Hepatocyte (in vitro differentiated cells): Measurements from ENCODE around the gene ACR. TPM values are rescaled to one million over a fixed set of nuclear protein-coding genes. Genes with fewer than 3 reads are reported as not detected.
A peak's percentile ranks its signal among the peaks of the same experiment; 100 is the strongest.

ENCODE experiments used
- DNase-seq: peaks from one replicate; pipeline ENCODE4 v3.0.0-alpha.2; 2016; ENCODE audit warnings: low spot score
- H2AFZ ChIP-seq: fragments of 200-600 bp; sonication (generic); 2 replicates; pipeline ENCODE4 v1.6.0; 2016; ENCODE audit warnings: antibody characterized with exemption, mild to moderate bottlenecking
- H3K27ac ChIP-seq: fragments of 200-600 bp; sonication (generic); 2 replicates; pipeline ENCODE4 v1.5.1; 2016; ENCODE audit warnings: mild to moderate bottlenecking
- H3K27me3 ChIP-seq: fragments of 200-600 bp; sonication (generic); 2 replicates; pipeline ENCODE4 v1.6.1; 2016
- H3K36me3 ChIP-seq: fragments of 200-600 bp; sonication (generic); replicated peaks from 2 replicates; pipeline ENCODE4 v1.5.1; 2016; ENCODE audit warnings: low read depth; ENCODE audit not compliant: insufficient read depth
- H3K4me1 ChIP-seq: fragments of 200-600 bp; sonication (generic); 2 replicates; pipeline ENCODE4 v1.5.1; 2016; ENCODE audit warnings: mild to moderate bottlenecking, moderate library complexity; ENCODE audit not compliant: insufficient read depth
- H3K4me2 ChIP-seq: fragments of 200-600 bp; sonication (generic); 2 replicates; pipeline ENCODE4 v1.6.0; 2016
- H3K4me3 ChIP-seq: fragments of 200-600 bp; sonication (generic); 2 replicates; pipeline ENCODE4 v1.5.1; 2016; ENCODE audit warnings: mild to moderate bottlenecking
- H3K79me2 ChIP-seq: fragments of 200-600 bp; sonication (generic); 2 replicates; pipeline ENCODE4 v1.6.0; 2017; ENCODE audit warnings: mild to moderate bottlenecking
- H3K9me2 ChIP-seq: fragments of 200-600 bp; sonication (generic); replicated peaks from 2 replicates; pipeline ENCODE4 v1.6.0; 2017; ENCODE audit warnings: mild to moderate bottlenecking; ENCODE audit not compliant: insufficient read depth
- H3K9me3 ChIP-seq: fragments of 200-600 bp; sonication (generic); 2 replicates; pipeline ENCODE4 v1.5.1; 2016; ENCODE audit warnings: low read depth, mild to moderate bottlenecking
- H4K20me1 ChIP-seq: fragments of 200-600 bp; sonication (generic); 2 replicates; pipeline ENCODE4 v1.6.0; 2016; ENCODE audit warnings: mild to moderate bottlenecking; ENCODE audit not compliant: insufficient read depth, poor library complexity, severe bottlenecking
- CTCF ChIP-seq: fragments of 200-600 bp; sonication (generic); IDR thresholded peaks from 2 replicates; pipeline ENCODE4 v1.5.1; 2016; ENCODE audit warnings: antibody characterized with exemption, mild to moderate bottlenecking; ENCODE audit not compliant: poor library complexity
- EZH2 ChIP-seq: fragments of 200-600 bp; sonication (generic); IDR thresholded peaks from 2 replicates; pipeline ENCODE4 v1.6.1; 2016; ENCODE audit warnings: antibody characterized with exemption, mild to moderate bottlenecking, borderline replicate concordance
- EZH2phosphoT487 ChIP-seq: fragments of 200-600 bp; sonication (generic); IDR thresholded peaks from one replicate; pipeline ENCODE4 v1.6.1; 2018; ENCODE audit warnings: antibody characterized with exemption, mild to moderate bottlenecking, low read depth, moderate library complexity; ENCODE audit not compliant: unreplicated experiment, severe bottlenecking
- WGBS: methylation state at CpG from one replicate; pipeline ENCODE4 v1.1.6; 2016; ENCODE audit warnings: low lambda C conversion rate; ENCODE audit errors: missing lambda C conversion rate; 5-methylcytosine and 5-hydroxymethylcytosine counted together
- polyA plus RNA-seq: library from polyadenylated mRNA; unstranded; fragments of >200 nt; fragmentation: Nextera tagmentation; extraction: Ambion mirVana; gene quantifications from 2 replicates; pipeline ENCODE4 v1.2.1, GENCODE V29; 2016
- total RNA-seq: library from RNA; depleted of rRNA; stranded (reverse); fragments of >200 nt; gene quantifications from 2 replicates; pipeline ENCODE4 v1.2.3, GENCODE V29; 2014

The ACR gene
- total and polyA plus RNA-seq, 2 experiments from 2014 or later, result not detected

GRCh38 chr22:50695421-50696250 is 42.4 kb upstream of the ACR start:
- Histone ChIP-seq H3K9me3 (no peaks in the 10 kb centered on the region), H3K36me3 (no peaks in the 10 kb centered on the region), H3K79me2 (no peaks in the 10 kb centered on the region), H3K4me1 (peaks cover 9% of the 10 kb centered on the region), H3K27me3 (no peaks in the 10 kb centered on the region), H3K4me2 (no peak overlapping the region), H3K4me3 (no peak overlapping the region), H3K27ac (no peak overlapping the region), H4K20me1 (no peaks in the 10 kb centered on the region), H2AFZ (no peak overlapping the region), H3K9me2 (no peaks in the 10 kb centered on the region)
- WGBS, result 95% methylated on average over 18 of the region's 18 CpGs
- DNase-seq, result no peak
- no peak for TF ChIP-seq EZH2
- TF ChIP-seq EZH2phosphoT487, result no peak
- TF ChIP-seq CTCF, result no peak

GRCh38 chr22:50696251-50696798 is 41.7 kb upstream of the ACR start:
- no peak overlapping the region for H3K27ac ChIP-seq
- no peaks in the 10 kb centered on the region for H3K36me3 ChIP-seq
- no peaks in the 10 kb centered on the region for H3K79me2 ChIP-seq
- no peak overlapping the region for H2AFZ ChIP-seq
- no peaks in the 10 kb centered on the region for H3K9me3 ChIP-seq
- H3K4me2 ChIP-seq, result peak overlapping the region; percentile 96
- no peaks in the 10 kb centered on the region for H3K27me3 ChIP-seq
- no peak overlapping the region for H3K4me3 ChIP-seq
- H3K4me1 ChIP-seq, result peaks cover 13% of the 10 kb centered on the region
- H4K20me1 ChIP-seq, result no peaks in the 10 kb centered on the region
- 61% methylated on average over 21 of the region's 21 CpGs for WGBS
- no peak for TF ChIP-seq EZH2phosphoT487
- no peak for TF ChIP-seq CTCF
- no peak for TF ChIP-seq EZH2
- no peak for DNase-seq
- H3K9me2 ChIP-seq, result no peaks in the 10 kb centered on the region

- Histone ChIP-seq H3K4me1 (peaks cover 13% of the 10 kb centered on the region), H2AFZ (peak overlapping the region; percentile 60), H3K36me3 (no peaks in the 10 kb centered on the region), H3K27ac (no peak overlapping the region), H3K27me3 (no peaks in the 10 kb centered on the region), H3K79me2 (no peaks in the 10 kb centered on the region), H3K4me2 (peak overlapping the region; percentile 96), H3K9me2 (no peaks in the 10 kb centered on the region), H4K20me1 (no peaks in the 10 kb centered on the region), H3K4me3 (peak overlapping the region; percentile 26), H3K9me3 (no peaks in the 10 kb centered on the region)
- 21% methylated on average over 15 of the region's 58 CpGs for WGBS
- TF ChIP-seq EZH2phosphoT487 (no peak), EZH2 (no peak), CTCF (peak; percentile 63)
- peak; percentile 69 for DNase-seq
Measured at GRCh38 chr22:50696799-50697561, 41.0 kb upstream of the ACR start.
